HG03095 (cell line): Measurements from ENCODE around the gene MFSD2A.
"Not testable (repeated sequence)": the region's sequence is repeated elsewhere in the genome, so short reads cannot be mapped to it uniquely, and the experiment has no call there.

Experiments used
- ATAC-seq: cut with Tn5 transposase; IDR thresholded peaks from one replicate; pipeline ENCODE4 v1.9.1; 2021; ENCODE audit warnings: moderate library complexity; ENCODE audit not compliant: unreplicated experiment

Gene MFSD2A

DNA sequence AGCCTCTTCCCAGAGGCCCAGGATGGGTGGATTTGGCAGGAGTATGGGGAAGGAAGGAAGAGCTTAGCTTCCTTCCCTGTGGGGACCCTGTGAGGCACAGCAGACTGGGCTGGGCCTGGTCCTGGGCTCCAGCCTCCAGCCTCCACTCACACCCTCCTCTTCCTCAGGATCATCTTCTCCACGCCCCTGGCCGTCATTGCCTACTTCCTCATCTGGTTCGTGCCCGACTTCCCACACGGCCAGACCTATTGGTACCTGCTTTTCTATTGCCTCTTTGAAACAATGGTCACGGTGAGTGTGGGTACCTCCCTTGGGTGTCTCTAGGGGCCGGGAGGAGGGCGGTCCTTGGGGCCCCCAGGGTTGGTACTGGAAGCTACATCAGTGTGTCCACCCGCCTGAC lies 10.1 kb downstream of the MFSD2A start:
- ATAC-seq, result no peak

- ATAC-seq, result no peak
Observed at GRCh38 chr1:39969048-39969447, 14.1 kb downstream of the MFSD2A start.

GRCh38 chr1:39969531-39970270 lies 14.8 kb downstream of the MFSD2A start:
- no peak for ATAC-seq

DNA sequence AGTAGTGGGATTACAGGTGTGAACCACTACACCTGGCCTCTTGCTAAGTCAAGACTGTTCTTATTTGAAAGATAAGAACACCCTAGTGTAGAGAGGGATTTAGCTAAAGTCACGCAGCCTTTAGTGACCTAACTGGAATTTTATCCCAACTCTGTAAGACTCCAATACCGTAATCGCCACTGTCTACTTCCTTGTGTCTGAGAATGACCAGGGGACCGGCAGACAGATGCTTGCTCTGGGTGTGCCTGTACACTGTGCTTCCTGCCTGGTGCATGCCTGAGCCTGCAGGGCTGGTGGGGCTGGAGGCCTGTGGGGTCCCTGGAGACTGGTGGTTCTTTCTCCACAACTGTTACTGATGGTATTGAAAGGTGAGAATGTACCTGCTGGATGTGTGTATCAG lies 15.3 kb downstream of the MFSD2A start:
- ATAC-seq, result no peak

DNA sequence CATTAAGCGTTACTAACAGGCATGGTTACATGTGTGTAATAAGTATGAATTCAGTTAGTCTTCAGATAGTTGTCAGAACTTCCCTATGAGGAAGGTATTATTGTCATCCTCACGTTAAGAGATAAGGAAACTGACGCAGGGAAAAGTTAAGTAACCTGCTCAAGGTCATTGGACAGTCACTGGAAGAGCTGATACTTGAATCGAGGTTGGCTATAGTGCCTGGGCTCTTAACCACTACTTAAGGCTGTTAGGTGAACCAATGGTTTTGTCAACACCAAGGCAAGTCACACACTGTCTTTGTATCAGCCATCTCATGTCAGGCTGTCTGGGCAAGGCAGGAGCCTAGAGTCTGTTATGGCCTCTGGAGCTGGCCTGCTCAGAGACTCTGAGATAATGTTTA lies 16.2 kb downstream of the MFSD2A start:
- no peak for ATAC-seq

DNA sequence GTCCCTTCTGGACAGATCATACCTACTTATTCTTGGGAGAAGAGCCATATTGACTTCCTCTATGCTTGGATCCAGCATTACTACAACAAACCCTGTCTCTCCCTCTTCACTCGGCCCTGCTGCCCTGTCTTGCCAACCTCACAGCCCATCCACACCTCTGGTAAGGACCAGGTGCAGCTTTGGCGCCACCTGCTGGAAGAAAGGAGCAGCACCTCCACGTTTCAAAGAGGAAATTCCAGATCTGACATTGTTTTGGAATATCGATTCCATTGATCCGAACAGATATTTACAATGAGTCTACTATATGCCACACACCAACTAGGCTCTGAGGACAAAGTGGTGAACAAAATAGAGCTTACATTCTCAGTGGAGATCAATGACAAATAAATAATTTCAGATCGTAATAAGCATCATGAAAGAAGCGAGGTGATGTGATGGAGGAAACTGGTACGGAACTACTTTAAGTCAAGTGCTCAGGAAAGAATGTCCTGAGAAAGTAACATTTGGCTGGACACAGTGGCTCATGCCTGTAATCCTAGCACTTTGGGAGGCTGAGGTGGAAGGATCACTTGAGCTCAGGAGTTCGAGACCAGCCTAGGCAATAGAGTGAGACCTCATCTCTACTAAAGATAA lies 18.7 kb downstream of the MFSD2A start:
- ATAC-seq, result no peak

DNA sequence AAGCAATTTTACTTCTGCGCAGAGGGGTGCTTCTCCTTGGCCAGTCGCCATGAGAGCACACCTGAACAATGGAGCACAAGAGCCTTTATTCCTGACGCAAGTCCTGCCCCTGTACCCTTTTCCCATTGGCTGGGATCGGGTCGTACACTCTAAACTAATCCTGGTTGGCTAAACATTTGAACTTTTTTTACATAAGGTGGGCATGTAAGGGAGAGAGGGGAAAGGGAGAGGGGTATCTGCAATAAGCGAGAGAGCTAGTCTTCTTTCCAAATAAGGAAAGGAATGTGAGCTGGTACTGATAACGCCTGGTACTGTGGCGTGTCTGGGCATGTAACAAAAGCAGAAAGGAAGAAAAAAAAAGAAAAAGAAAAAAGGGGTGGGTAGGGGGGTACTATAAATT lies 21.8 kb downstream of the MFSD2A start:
- no peak for ATAC-seq

DNA sequence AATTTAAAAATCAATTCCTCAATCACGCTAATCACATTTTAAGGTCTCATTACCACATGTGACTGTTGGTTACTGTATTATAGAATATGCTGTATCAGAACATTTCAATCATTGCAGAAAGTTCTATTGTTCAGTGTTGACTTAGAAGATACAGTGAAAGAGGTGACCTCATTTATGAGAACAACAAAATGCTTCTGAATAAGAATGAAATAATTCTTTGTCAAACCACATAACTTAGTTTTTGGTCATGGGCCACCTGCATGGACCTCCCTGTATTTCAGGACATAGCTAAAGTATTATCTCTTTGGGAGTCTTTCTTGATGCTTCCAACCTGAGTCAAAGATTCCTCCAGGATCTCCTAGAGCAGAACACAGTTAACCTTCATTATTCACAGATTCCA lies 22.3 kb downstream of the MFSD2A start:
- no peak for ATAC-seq

DNA sequence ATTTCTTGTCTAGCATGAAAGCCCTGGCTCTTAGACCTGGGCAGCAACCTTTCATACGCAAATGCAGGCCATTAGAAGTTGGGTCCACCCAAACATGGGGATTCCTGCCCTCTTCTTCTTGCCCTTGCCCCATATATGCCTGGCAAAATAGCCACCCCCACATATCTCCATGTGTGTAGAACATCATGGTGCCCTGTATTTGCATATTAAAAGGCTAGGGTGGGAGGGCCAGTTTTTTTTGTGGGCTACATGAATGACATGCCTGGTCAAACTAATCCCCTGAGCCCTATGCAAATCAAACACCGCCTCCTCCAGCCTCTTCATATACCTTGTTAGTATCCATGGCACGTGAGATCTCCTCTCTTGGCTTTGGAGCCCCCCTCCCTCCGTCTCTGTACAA lies 24.7 kb downstream of the MFSD2A start:
- ATAC-seq, result no peak

GRCh38 chr1:39980555-39981313 lies 25.8 kb downstream of the MFSD2A start:
- ATAC-seq, result no peak

- no peak for ATAC-seq
Observed at GRCh38 chr1:39981385-39981784, 26.4 kb downstream of the MFSD2A start.

DNA sequence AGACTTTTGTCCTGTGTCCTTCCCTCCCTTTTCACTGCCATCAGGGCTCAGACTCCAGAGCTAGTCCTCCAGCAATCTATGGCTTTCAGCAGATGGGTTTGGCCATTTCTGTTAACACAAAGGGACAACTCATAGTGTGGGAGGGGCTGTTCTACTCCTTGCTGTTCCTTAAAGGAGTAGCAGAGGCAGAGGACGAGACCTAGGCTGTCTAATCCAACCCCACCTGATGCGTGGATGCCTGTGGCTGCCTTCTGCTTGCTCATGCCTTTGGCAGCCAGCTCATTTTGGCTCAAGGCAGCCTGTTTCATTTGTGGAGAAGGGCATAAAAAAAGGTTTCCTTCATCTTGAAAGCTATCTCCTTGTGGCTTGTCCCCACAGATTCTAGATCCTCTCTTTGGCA lies 27.0 kb downstream of the MFSD2A start:
- no peak for ATAC-seq

GRCh38 chr1:39984480-39984879 lies 29.5 kb downstream of the MFSD2A start:
- not testable (repeated sequence) for ATAC-seq

GRCh38 chr1:39984951-39985350 lies 30.0 kb downstream of the MFSD2A start:
- ATAC-seq, result no peak

- no peak for ATAC-seq
Observed at GRCh38 chr1:39987869-39988268, 32.9 kb downstream of the MFSD2A start.

- no peak for ATAC-seq
Observed at GRCh38 chr1:39988618-39989343, 33.8 kb downstream of the MFSD2A start.

DNA sequence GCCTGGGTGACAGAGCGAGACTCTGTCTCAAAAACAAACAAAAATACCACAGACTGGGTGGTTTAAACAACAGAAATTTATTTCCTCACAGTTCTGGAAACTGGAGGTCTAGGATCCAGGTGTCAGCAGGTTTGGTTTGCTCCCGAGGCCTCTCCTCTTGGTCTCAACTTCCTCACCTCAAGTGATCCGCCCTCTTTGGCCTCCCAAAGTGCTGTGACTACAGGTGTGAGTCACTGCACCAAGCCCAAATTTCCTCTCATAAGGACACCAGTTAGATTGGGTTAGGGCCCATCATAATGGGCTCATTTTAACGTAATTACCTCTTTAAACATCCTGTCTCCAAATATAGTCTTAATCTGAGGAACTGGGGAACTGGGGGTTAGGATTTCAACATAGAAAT lies 35.5 kb downstream of the MFSD2A start:
- ATAC-seq, result no peak

DNA sequence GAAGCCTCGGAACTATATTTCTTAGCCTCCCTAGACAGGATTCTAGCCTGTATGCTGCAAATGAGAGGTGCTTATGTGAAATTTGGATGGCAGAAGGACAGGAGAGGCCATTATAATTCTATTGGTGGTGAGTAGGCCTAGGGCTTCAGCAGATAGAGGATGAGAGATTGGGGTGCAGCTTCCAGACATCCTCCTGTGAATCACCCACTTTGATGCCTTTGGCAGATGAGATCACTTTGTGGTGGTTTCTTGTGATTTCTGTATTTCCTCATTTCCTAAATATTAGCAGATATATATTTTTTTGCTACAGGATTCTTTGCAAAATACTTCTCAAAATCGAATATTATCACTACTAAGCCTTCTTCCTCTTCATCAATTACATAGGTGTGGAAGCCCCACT lies 37.3 kb downstream of the MFSD2A start:
- ATAC-seq, result no peak

GRCh38 chr1:39992888-39993287 lies 37.9 kb downstream of the MFSD2A start:
- no peak for ATAC-seq

DNA sequence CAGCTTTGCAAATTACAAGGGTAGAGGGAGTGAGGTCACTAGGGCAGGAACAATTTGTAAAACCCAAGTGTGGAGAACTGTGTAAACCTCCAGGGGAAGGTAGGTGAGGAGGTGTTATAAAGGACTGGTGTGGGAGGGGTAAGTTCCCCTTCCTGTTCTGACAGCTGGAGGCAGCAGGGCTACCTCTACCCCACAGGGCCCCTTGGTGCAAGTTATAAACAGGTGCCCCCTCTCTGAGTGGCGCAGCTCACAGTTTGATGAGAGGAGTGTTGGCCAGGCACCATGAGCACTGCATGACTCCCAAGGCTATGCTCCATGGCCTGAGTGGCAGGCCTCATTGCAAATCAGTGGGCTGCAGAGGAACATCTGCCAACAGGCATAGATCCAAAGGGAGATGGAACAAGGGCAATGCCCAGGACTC lies 41.0 kb downstream of the MFSD2A start:
- no peak for ATAC-seq

- no peak for ATAC-seq
Observed at GRCh38 chr1:39996396-39997004, 41.6 kb downstream of the MFSD2A start.
